Right lobe of liver (tissue), 6 donors: Measurements from ENCODE around the gene AKTIP. TPM values are rescaled to one million over a fixed set of nuclear protein-coding genes. Genes with fewer than 3 reads are reported as not detected.
"Not testable (repeated sequence)": the region's sequence is repeated elsewhere in the genome, so short reads cannot be mapped to it uniquely, and the experiment has no call there.

Experiments used
- ATAC-seq, 4 donors: fragments of 200-7000 bp; cut with Tn5 transposase; one replicate each; pipeline ENCODE4 v1.9.1; 2020; ENCODE audit warnings: mild to moderate bottlenecking in 4 of 4, moderate library complexity in 4 of 4
- DNase-seq, 3 donors: peaks; one replicate each; pipeline ENCODE4 v3.0.0-alpha.2; 2020
- H3K27ac ChIP-seq, 3 donors: fragments of 200-600 bp; one replicate each; pipeline ENCODE4 v1.8.0; 2022
- H3K27me3 ChIP-seq, 2 donors: fragments of 200-600 bp; one replicate each; pipeline ENCODE4 v1.8.0; 2022
- H3K36me3 ChIP-seq, 4 donors: fragments of 200-600 bp; sonication (generic) in 1 of 4; one replicate each; pipeline versions ENCODE4 v1.5.1 to v1.8.0; 2017 to 2022; ENCODE audit warnings: control low read depth in 1 of 4
- H3K4me1 ChIP-seq, 4 donors: fragments of 200-600 bp; sonication (generic) in 1 of 4; one replicate each; pipeline versions ENCODE4 v1.5.1 to v1.8.0; 2017 to 2022; ENCODE audit warnings: control low read depth in 1 of 4
- H3K4me3 ChIP-seq, 3 donors: fragments of 200-600 bp; one replicate each; pipeline ENCODE4 v1.8.0; 2022
- H3K9me3 ChIP-seq, 4 donors: fragments of 200-600 bp; sonication (generic) in 1 of 4; one replicate each; pipeline versions ENCODE4 v1.5.1 to v1.8.0; 2017 to 2022; ENCODE audit warnings: control low read depth in 1 of 4
- POLR2A ChIP-seq: fragments of 450-650 bp; IDR thresholded peaks from one replicate; pipeline ENCODE4 v1.6.1; 2017; ENCODE audit warnings: antibody characterized with exemption, mild to moderate bottlenecking
- WGBS: methylation state at CpG from one replicate; pipeline ENCODE4 v1.1.6; 2018; ENCODE audit warnings: low coverage, low lambda C conversion rate; ENCODE audit not compliant: insufficient coverage; ENCODE audit errors: missing lambda C conversion rate; 5-methylcytosine and 5-hydroxymethylcytosine counted together
- intact Hi-C, 2 donors: fragments of 100-400 bp; cut with DNase I; formaldehyde crosslinking; loops; one replicate each; pipeline versions ENCODE4 v1.11.2 to v1.14.1; 2022
- total RNA-seq, 6 experiments: library from RNA; depleted of rRNA in 2 of 6; stranded (reverse); fragments of >200 nt in 2 of 6; fragmentation: NEBNext Ultra II Directional in 3 of 6; extraction: Animal tissue kit (Norgen Biotek cat#: 25700) in 3 of 6; gene quantifications; one replicate each; pipeline versions ENCODE4 v1.1.0 to v1.2.4, GENCODE V29; 2016 to 2023
- TF ChIP-seq, protein P1 (sequence below), 4 donors: fragments of 200-600 bp in 3 of 4; fragments of 450-650 bp in 1 of 4; IDR thresholded peaks; one replicate each; pipeline versions ENCODE4 v1.5.1 to v1.8.0; 2016 to 2022; ENCODE audit warnings: antibody characterized with exemption in 4 of 4, mild to moderate bottlenecking in 2 of 4
- donor health status: DM: no; HTN: yes; CAD: no.
- donor health status: DM: no; HTN: no; CAD: no.
- donor health status: DM: no; HTN: no; CAD: no.
- donor health status: DM: no; HTN: yes; CAD: no.
- donor health status: DM: no; HTN: yes; CAD: no.

Gene AKTIP
- total RNA-seq, 6 experiments from 2014 or later, result 23.3 to 42.4 (median 26.5) TPM

GRCh38 chr16:53542283-53542682, 39.3 kb upstream of the AKTIP start:
- no peaks in the 10 kb centered on the region for H3K4me1 ChIP-seq
- no peak overlapping the region for H3K4me3 ChIP-seq
- ATAC-seq, result no peak
- H3K27ac ChIP-seq, result no peak overlapping the region
- H3K36me3 ChIP-seq, result no peaks in the 10 kb centered on the region
- no peak for DNase-seq
- TF ChIP-seq, protein P1, sequence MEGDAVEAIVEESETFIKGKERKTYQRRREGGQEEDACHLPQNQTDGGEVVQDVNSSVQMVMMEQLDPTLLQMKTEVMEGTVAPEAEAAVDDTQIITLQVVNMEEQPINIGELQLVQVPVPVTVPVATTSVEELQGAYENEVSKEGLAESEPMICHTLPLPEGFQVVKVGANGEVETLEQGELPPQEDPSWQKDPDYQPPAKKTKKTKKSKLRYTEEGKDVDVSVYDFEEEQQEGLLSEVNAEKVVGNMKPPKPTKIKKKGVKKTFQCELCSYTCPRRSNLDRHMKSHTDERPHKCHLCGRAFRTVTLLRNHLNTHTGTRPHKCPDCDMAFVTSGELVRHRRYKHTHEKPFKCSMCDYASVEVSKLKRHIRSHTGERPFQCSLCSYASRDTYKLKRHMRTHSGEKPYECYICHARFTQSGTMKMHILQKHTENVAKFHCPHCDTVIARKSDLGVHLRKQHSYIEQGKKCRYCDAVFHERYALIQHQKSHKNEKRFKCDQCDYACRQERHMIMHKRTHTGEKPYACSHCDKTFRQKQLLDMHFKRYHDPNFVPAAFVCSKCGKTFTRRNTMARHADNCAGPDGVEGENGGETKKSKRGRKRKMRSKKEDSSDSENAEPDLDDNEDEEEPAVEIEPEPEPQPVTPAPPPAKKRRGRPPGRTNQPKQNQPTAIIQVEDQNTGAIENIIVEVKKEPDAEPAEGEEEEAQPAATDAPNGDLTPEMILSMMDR (IDR thresholded peaks at IDR 0.05), result no peak
- TF ChIP-seq POLR2A, result no peak
- H3K27me3 ChIP-seq, result no peaks in the 10 kb centered on the region
- intact Hi-C loops, result no loop called here
- H3K9me3 ChIP-seq, result no peaks in the 10 kb centered on the region
- WGBS, result 53% methylated on average over 3 of the region's 21 CpGs

- Histone ChIP-seq H3K4me1 (no peaks in the 10 kb centered on the region), H3K9me3 (no peaks in the 10 kb centered on the region), H3K36me3 (no peaks in the 10 kb centered on the region), H3K27me3 (no peaks in the 10 kb centered on the region), H3K4me3 (no peak overlapping the region), H3K27ac (no peak overlapping the region)
- ATAC-seq (no peak), DNase-seq (no peak)
- intact Hi-C loops, result no loop called here
- 86% methylated on average over 3 of the region's 9 CpGs for WGBS
- TF ChIP-seq POLR2A, result no peak
- TF ChIP-seq, protein P1 (IDR thresholded peaks at IDR 0.05), result no peak
Observed at GRCh38 chr16:53541326-53541725, 38.3 kb upstream of the AKTIP start.

GRCh38 chr16:53539759-53540718, 37.0 kb upstream of the AKTIP start:
- H3K9me3 ChIP-seq, DNase-seq, intact Hi-C loops, H3K27me3 ChIP-seq, H3K4me3 ChIP-seq, H3K36me3 ChIP-seq, ATAC-seq, H3K4me1 ChIP-seq, H3K27ac ChIP-seq: not testable (repeated sequence)
- WGBS, result 65% methylated on average over 10 of the region's 13 CpGs

- ATAC-seq, H3K27ac ChIP-seq, H3K4me3 ChIP-seq, intact Hi-C loops, H3K27me3 ChIP-seq, H3K36me3 ChIP-seq, H3K9me3 ChIP-seq, DNase-seq, H3K4me1 ChIP-seq: not testable (repeated sequence)
- no CpG with 5 or more reads among the region's 27 CpGs for whole genome bisulfite sequencing
Observed at GRCh38 chr16:53539346-53539745, 36.3 kb upstream of the AKTIP start.

DNA sequence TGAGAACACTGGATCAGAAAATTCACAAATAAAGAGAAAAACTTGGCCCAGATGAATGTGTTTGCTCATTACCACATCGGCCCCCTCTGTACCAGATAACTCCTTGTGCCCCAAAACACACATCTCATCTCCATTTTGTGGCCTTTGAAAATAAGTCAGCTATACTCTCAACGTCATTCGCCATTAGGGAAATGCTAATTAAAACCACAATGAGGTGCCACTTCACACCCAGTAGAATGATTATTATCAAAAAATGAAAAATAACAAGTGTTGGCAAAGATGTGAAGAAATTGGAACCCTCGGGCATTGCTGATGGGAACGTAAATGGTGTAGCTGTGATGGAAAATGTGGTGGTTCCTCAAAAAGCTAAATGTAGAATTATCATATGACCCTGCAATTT, 34.6 kb upstream of the AKTIP start:
- Histone ChIP-seq H3K4me3 (no peak overlapping the region), H3K4me1 (no peaks in the 10 kb centered on the region), H3K36me3 (no peaks in the 10 kb centered on the region), H3K27ac (no peak overlapping the region), H3K27me3 (no peaks in the 10 kb centered on the region), H3K9me3 (no peaks in the 10 kb centered on the region)
- ATAC-seq, result no peak
- WGBS, result 60% methylated on average over 5 of the region's 5 CpGs
- no peak for DNase-seq
- TF ChIP-seq, protein P1 (IDR thresholded peaks at IDR 0.05), result no peak
- no peak for TF ChIP-seq POLR2A
- intact Hi-C loops, result no loop called here
